ENCODE results near the gene SLC2A8. TPM values are rescaled to one million over a fixed set of nuclear protein-coding genes. Genes with fewer than 3 reads are reported as not detected.

The SLC2A8 gene
- total RNA-seq, 1 experiment from 2014 or later = 37.4 TPM

DNA sequence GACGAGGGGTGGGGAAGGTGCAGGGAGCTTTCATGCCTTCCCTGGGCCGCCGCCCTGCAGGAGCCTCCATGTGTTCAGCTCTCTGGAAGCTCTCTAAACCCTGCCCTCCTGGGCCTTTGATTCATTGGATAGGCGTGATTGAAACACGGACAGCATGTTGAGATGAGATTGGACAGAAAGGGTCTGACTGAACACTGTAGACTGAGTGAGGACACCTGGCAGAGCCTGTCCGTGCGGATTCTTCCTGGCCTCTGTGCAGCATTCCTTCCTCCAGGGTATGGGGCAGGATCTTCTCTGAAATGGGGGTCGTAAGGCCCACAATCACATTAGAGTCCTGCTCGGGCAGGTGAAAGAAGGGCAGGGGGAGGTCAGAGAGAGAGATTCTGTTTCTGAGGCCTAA, 41.4 kb downstream of the SLC2A8 start:
- POLR2A ChIA-PET = interaction anchor here (0.6 kb wide), 1 partner anchor 540 kb away, joined by 3 read pairs; no protein-coding TSS in a partner anchor
- Mint-ChIP-seq H3K27me3 (ENCODE audit: low read depth) (no peaks in the 10 kb centered on the region), H3K4me3 (no peak overlapping the region), H3K36me3 (peaks cover 86% of the 10 kb centered on the region), H3K27ac (no peak overlapping the region), H3K9me3 (no peaks in the 10 kb centered on the region), H3K4me1 (no peaks in the 10 kb centered on the region)
- ATAC-seq = no peak
- CTCF ChIA-PET = no interaction called here
- no peak for DNase-seq (ENCODE audit: low spot score)
- TF ChIP-seq, protein P1, sequence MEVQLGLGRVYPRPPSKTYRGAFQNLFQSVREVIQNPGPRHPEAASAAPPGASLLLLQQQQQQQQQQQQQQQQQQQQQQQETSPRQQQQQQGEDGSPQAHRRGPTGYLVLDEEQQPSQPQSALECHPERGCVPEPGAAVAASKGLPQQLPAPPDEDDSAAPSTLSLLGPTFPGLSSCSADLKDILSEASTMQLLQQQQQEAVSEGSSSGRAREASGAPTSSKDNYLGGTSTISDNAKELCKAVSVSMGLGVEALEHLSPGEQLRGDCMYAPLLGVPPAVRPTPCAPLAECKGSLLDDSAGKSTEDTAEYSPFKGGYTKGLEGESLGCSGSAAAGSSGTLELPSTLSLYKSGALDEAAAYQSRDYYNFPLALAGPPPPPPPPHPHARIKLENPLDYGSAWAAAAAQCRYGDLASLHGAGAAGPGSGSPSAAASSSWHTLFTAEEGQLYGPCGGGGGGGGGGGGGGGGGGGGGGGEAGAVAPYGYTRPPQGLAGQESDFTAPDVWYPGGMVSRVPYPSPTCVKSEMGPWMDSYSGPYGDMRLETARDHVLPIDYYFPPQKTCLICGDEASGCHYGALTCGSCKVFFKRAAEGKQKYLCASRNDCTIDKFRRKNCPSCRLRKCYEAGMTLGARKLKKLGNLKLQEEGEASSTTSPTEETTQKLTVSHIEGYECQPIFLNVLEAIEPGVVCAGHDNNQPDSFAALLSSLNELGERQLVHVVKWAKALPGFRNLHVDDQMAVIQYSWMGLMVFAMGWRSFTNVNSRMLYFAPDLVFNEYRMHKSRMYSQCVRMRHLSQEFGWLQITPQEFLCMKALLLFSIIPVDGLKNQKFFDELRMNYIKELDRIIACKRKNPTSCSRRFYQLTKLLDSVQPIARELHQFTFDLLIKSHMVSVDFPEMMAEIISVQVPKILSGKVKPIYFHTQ (CRISPR knock-in tag; IDR thresholded peaks at IDR 0.05) = no peak
- TF ChIP-seq NFATC4 (CRISPR knock-in tag; IDR thresholded peaks at IDR 0.05) (no peak), CREM (CRISPR knock-in tag; IDR thresholded peaks at IDR 0.05) (no peak), MYBL2 (CRISPR knock-in tag; IDR thresholded peaks at IDR 0.05) (no peak)
- TF ChIP-seq, protein P2, sequence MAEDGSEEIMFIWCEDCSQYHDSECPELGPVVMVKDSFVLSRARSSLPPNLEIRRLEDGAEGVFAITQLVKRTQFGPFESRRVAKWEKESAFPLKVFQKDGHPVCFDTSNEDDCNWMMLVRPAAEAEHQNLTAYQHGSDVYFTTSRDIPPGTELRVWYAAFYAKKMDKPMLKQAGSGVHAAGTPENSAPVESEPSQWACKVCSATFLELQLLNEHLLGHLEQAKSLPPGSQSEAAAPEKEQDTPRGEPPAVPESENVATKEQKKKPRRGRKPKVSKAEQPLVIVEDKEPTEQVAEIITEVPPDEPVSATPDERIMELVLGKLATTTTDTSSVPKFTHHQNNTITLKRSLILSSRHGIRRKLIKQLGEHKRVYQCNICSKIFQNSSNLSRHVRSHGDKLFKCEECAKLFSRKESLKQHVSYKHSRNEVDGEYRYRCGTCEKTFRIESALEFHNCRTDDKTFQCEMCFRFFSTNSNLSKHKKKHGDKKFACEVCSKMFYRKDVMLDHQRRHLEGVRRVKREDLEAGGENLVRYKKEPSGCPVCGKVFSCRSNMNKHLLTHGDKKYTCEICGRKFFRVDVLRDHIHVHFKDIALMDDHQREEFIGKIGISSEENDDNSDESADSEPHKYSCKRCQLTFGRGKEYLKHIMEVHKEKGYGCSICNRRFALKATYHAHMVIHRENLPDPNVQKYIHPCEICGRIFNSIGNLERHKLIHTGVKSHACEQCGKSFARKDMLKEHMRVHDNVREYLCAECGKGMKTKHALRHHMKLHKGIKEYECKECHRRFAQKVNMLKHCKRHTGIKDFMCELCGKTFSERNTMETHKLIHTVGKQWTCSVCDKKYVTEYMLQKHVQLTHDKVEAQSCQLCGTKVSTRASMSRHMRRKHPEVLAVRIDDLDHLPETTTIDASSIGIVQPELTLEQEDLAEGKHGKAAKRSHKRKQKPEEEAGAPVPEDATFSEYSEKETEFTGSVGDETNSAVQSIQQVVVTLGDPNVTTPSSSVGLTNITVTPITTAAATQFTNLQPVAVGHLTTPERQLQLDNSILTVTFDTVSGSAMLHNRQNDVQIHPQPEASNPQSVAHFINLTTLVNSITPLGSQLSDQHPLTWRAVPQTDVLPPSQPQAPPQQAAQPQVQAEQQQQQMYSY (CRISPR knock-in tag; IDR thresholded peaks at IDR 0.05) = no peak
- TF ChIP-seq, protein P3, sequence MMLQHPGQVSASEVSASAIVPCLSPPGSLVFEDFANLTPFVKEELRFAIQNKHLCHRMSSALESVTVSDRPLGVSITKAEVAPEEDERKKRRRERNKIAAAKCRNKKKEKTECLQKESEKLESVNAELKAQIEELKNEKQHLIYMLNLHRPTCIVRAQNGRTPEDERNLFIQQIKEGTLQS (CRISPR knock-in tag; conservative IDR thresholded peaks at IDR 0.05) = no peak

DNA sequence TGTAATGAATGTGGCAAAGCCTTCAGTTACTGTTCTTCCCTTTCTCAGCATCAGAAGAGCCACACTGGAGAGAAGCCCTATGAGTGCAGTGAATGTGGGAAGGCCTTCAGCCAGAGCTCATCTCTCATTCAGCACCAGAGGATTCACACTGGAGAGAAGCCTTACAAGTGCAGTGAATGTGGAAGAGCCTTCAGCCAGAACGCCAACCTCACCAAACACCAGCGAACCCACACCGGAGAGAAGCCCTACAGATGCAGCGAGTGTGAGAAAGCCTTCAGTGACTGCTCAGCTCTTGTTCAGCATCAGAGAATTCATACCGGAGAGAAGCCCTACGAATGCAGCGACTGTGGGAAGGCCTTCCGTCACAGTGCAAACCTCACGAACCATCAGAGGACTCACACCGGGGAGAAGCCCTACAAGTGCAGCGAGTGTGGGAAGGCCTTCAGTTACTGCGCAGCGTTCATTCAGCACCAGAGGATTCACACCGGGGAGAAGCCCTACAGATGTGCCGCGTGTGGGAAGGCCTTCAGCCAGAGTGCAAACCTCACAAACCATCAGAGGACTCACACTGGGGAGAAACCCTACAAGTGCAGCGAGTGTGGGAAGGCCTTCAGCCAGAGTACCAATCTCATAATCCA, 47.4 kb downstream of the SLC2A8 start:
- CTCF ChIA-PET = interaction anchor here (1.3 to 1.5 kb wide), 3 partner anchors 11 to 83 kb away, joined by 3 read pairs; no protein-coding TSS in a partner anchor
- Mint-ChIP-seq H3K27me3 (ENCODE audit: low read depth) (no peaks in the 10 kb centered on the region), H3K4me3 (no peak overlapping the region), H3K9me3 (no peaks in the 10 kb centered on the region), H3K27ac (peak overlapping the region; percentile 51), H3K36me3 (peaks cover 91% of the 10 kb centered on the region), H3K4me1 (peaks cover 20% of the 10 kb centered on the region)
- peak; percentile 86 for TF ChIP-seq PRRX2 (CRISPR knock-in tag; IDR thresholded peaks at IDR 0.05)
- no peak for TF ChIP-seq NR2C2 (CRISPR knock-in tag; IDR thresholded peaks at IDR 0.05)
- peak; percentile 69; the same call in 1 of the 2 replicates for TF ChIP-seq NFATC4 (CRISPR knock-in tag; IDR thresholded peaks at IDR 0.05)
- TF ChIP-seq, protein P4, sequence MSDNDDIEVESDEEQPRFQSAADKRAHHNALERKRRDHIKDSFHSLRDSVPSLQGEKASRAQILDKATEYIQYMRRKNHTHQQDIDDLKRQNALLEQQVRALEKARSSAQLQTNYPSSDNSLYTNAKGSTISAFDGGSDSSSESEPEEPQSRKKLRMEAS (CRISPR knock-in tag; IDR thresholded peaks at IDR 0.05) = no peak
- TF ChIP-seq ETV6 (CRISPR knock-in tag; IDR thresholded peaks at IDR 0.05) = no peak
- TF ChIP-seq ZNF416 (CRISPR knock-in tag; IDR thresholded peaks at IDR 0.05) = peak; percentile 73; the same call in 1 of the 2 replicates
- peak; percentile 85 for TF ChIP-seq ZNF671 (CRISPR knock-in tag; IDR thresholded peaks at IDR 0.05)
- no peak for DNase-seq (ENCODE audit: low spot score)
- POLR2A ChIA-PET = interaction anchor here (0.6 to 1.4 kb wide), 3 partner anchors 21 to 148 kb away, joined by 3 to 5 read pairs (median 3); partner anchors contain the start of genes SLC2A8 and ZNF79
- ATAC-seq = peak; percentile 8

DNA sequence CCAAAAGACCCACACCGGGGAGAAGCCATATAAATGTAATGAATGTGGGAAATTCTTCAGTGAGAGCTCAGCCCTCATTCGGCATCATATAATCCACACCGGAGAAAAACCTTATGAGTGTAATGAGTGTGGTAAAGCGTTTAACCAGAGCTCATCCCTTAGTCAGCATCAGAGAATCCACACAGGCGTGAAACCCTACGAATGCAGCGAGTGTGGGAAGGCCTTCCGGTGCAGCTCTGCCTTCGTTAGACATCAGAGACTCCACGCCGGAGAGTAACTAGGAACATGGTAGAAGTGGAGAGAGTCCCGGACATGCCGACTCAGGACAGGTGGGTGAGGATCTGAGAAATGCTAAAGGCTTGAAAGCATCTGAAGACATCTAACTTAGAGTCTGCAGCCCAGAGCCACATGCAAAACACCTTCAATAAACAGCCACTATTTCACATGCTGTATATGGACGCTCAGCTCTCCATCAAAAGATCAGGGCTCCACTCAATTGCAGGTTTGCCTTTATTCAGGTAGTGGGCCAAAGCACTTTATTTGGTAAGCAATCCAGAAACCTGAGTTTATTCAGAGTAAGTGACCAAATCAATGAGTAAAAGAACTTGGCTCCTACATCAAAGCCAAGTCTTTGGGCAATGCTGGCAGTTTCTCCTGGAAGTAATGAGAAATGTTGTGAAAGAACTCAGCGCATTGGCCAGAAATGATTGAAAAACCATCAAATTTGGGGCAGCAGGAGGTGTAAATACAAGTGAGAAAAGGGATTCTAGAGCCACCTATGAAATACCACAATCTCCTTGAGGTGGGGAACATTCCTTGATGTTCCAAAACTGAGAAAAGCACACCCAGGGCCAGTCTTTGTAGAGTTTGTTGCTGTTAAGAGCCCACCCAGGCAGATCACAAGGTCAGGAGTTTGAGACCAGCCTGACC, 48.2 kb downstream of the SLC2A8 start:
- Mint-ChIP-seq H3K4me3 (no peak overlapping the region), H3K36me3 (peaks cover 92% of the 10 kb centered on the region), H3K9me3 (no peaks in the 10 kb centered on the region), H3K4me1 (peaks cover 27% of the 10 kb centered on the region), H3K27ac (peak overlapping the region; percentile 87), H3K27me3 (ENCODE audit: low read depth) (no peaks in the 10 kb centered on the region)
- ChIA-PET POLR2A (interaction anchor here (1.4 kb wide), 1 partner anchor 48 kb away, joined by 5 read pairs; the partner anchor contains the start of gene SLC2A8), CTCF (interaction anchor here (0.6 to 1.5 kb wide), 2 partner anchors 11 to 67 kb away, joined by 3 to 4 read pairs; no protein-coding TSS in a partner anchor)
- DNase-seq (ENCODE audit: low spot score) = no peak
- peak; percentile 10 for ATAC-seq
- TF ChIP-seq, protein P5, sequence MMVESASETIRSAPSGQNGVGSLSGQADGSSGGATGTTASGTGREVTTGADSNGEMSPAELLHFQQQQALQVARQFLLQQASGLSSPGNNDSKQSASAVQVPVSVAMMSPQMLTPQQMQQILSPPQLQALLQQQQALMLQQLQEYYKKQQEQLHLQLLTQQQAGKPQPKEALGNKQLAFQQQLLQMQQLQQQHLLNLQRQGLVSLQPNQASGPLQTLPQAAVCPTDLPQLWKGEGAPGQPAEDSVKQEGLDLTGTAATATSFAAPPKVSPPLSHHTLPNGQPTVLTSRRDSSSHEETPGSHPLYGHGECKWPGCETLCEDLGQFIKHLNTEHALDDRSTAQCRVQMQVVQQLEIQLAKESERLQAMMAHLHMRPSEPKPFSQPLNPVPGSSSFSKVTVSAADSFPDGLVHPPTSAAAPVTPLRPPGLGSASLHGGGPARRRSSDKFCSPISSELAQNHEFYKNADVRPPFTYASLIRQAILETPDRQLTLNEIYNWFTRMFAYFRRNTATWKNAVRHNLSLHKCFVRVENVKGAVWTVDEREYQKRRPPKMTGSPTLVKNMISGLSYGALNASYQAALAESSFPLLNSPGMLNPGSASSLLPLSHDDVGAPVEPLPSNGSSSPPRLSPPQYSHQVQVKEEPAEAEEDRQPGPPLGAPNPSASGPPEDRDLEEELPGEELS (CRISPR knock-in tag; IDR thresholded peaks at IDR 0.05) = no peak
- TF ChIP-seq, protein P6, sequence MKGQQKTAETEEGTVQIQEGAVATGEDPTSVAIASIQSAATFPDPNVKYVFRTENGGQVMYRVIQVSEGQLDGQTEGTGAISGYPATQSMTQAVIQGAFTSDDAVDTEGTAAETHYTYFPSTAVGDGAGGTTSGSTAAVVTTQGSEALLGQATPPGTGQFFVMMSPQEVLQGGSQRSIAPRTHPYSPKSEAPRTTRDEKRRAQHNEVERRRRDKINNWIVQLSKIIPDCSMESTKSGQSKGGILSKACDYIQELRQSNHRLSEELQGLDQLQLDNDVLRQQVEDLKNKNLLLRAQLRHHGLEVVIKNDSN (CRISPR knock-in tag; IDR thresholded peaks at IDR 0.05) = no peak
- TF ChIP-seq, protein P7, sequence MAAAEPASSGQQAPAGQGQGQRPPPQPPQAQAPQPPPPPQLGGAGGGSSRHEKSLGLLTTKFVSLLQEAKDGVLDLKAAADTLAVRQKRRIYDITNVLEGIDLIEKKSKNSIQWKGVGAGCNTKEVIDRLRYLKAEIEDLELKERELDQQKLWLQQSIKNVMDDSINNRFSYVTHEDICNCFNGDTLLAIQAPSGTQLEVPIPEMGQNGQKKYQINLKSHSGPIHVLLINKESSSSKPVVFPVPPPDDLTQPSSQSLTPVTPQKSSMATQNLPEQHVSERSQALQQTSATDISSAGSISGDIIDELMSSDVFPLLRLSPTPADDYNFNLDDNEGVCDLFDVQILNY (CRISPR knock-in tag; IDR thresholded peaks at IDR 0.05) = no peak
- TF ChIP-seq NR2C2 (CRISPR knock-in tag; IDR thresholded peaks at IDR 0.05) = no peak
- TF ChIP-seq, protein P8, sequence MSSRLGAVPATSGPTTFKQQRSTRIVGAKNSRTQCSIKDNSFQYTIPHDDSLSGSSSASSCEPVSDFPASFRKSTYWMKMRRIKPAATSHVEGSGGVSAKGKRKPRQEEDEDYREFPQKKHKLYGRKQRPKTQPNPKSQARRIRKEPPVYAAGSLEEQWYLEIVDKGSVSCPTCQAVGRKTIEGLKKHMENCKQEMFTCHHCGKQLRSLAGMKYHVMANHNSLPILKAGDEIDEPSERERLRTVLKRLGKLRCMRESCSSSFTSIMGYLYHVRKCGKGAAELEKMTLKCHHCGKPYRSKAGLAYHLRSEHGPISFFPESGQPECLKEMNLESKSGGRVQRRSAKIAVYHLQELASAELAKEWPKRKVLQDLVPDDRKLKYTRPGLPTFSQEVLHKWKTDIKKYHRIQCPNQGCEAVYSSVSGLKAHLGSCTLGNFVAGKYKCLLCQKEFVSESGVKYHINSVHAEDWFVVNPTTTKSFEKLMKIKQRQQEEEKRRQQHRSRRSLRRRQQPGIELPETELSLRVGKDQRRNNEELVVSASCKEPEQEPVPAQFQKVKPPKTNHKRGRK (CRISPR knock-in tag; IDR thresholded peaks at IDR 0.05; ENCODE audit: borderline replicate concordance) = no peak

Measured in WTC11 (cell line).